T-helper 17 cell (primary cell): ENCODE results near the gene KRT4. TPM values are rescaled to one million over a fixed set of nuclear protein-coding genes. Genes with fewer than 3 reads are reported as not detected.

ENCODE experiments used
- ATAC-seq: fragments of 150-1000 bp; cut with Tn5 transposase; 2 replicates; pipeline ENCODE4 v1.10.0; 2021; ENCODE audit warnings: mild to moderate bottlenecking, moderate library complexity
- DNase-seq, 3 donors: peaks; one replicate each; pipeline versions ENCODE4 v3.0.0 to v3.0.0-alpha.2; 2020 to 2021
- H3K9me3 ChIP-seq: one replicate; pipeline ENCODE4 v1.7.0; 2013; ENCODE audit warnings: low read length, mild to moderate bottlenecking; ENCODE audit not compliant: control insufficient read depth, poor library complexity, severe bottlenecking
- H3K27ac Mint-ChIP-seq: one replicate; pipeline ENCODE4 v1.8.0; 2022; ENCODE audit warnings: mild to moderate bottlenecking, moderate library complexity, mixed read lengths
- H3K27me3 Mint-ChIP-seq: one replicate; pipeline ENCODE4 v1.8.0; 2022; ENCODE audit warnings: mixed read lengths
- H3K36me3 Mint-ChIP-seq: one replicate; pipeline ENCODE4 v1.8.0; 2022; ENCODE audit warnings: low read depth, mixed read lengths
- H3K4me1 Mint-ChIP-seq: one replicate; pipeline ENCODE4 v1.8.0; 2022; ENCODE audit warnings: mild to moderate bottlenecking, mixed read lengths
- H3K4me3 Mint-ChIP-seq: one replicate; pipeline ENCODE4 v1.8.0; 2022; ENCODE audit warnings: mild to moderate bottlenecking, moderate library complexity, mixed read lengths
- total RNA-seq, 4 donors: library from RNA in 2 of 4; stranded (reverse) in 2 of 4; gene quantifications; one replicate each; pipeline ENCODE4 v1.2.3 and lab custom pipeline; 2022 to 2026

Gene KRT4
- total RNA-seq, 2 donors from 2014 or later: not detected

DNA sequence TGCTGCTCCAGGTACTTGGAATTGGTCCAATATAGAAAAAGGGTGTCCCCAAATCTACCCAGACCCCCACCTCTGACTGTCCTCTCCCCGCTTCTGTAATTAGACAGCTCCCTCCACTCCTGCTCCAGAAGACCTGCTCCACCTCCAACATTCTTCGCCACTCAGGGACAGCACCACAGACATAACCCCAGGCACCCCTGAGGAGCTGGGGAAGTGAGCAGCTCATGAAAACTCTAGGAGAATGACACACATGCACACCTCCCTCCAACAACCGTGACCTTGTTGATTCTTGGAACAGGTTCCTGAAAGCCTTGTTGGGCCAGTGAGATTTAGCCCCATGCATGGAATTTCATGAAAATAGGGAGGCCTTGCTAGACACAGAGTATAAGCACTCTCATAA is 8.2 kb downstream of the KRT4 start:
- Mint-ChIP-seq H3K36me3 (peaks cover 3% of the 10 kb centered on the region), H3K27me3 (peaks cover 59% of the 10 kb centered on the region), H3K4me1 (no peaks in the 10 kb centered on the region), H3K4me3 (no peak overlapping the region), H3K27ac (no peak overlapping the region)
- ATAC-seq (no peak), DNase-seq (no peak)
- H3K9me3 ChIP-seq: no peaks in the 10 kb centered on the region

DNA sequence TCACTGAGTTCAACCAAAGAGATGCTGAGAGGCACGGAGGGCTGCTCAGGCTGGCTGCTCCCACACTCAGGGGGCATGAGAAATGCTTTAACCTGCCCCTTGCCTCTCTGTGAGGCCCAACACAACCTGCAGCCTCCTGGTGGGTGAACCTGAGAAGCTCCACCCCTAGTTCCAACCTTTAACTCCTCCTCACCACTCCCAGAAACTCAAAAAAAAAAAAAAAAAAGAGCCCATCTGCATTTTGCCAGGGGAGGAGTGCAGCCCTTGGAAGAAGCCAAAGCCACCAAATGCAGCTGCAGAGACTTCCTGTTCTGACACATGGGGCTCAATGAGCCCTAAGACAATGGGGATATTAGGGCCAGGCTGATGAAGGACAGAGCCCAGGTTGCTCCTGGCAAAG is 8.9 kb downstream of the KRT4 start:
- Mint-ChIP-seq H3K36me3 (peaks cover 3% of the 10 kb centered on the region), H3K4me3 (no peak overlapping the region), H3K27me3 (peaks cover 60% of the 10 kb centered on the region), H3K4me1 (no peaks in the 10 kb centered on the region), H3K27ac (no peak overlapping the region)
- H3K9me3 ChIP-seq: no peaks in the 10 kb centered on the region
- DNase-seq (no peak), ATAC-seq (no peak)

DNA sequence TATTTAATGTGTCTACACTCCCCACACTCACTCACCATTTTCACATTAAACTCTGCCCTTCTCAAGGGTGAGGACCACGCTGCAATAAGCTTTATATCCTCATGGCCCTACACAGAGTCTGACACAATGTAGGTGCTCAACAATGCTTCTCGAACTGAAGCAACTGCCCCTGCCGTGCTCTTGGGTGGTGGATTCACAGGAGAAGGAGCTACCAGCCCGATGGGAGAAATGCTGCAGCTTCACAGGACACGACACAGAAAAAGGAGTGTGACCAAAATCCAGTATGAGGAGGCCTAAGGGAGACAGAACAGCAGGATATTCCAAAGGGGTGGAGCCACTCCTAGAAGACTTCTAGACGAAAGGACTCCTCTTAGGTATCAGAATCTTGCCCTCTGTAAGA is 11.5 kb downstream of the KRT4 start:
- DNase-seq (no peak), ATAC-seq (no peak)
- peaks cover 53% of the 10 kb centered on the region for H3K27me3 Mint-ChIP-seq
- H3K4me3 Mint-ChIP-seq: no peak overlapping the region
- H3K27ac Mint-ChIP-seq: no peak overlapping the region
- no peaks in the 10 kb centered on the region for H3K4me1 Mint-ChIP-seq
- H3K9me3 ChIP-seq: no peaks in the 10 kb centered on the region
- peaks cover 5% of the 10 kb centered on the region for H3K36me3 Mint-ChIP-seq

DNA sequence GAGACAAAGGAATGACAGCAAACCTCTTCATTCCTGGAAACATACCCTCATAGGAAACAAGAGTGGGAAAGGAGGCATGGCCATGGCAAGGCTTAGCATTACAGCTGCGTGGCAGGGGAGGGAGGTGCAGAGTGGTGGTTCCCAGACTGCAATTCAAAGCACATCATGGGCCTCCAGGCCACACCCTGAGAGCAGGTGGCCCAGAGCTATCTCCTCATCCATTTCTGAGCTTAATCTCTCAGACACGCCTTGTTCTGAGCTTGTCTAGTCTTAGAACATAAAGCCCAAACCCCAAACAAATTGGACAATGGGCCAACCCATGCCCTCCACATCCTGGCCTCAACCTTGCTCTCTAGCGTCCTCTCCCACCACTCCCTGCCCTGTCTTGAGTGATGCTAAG is 12.1 kb downstream of the KRT4 start:
- H3K27me3 Mint-ChIP-seq: peaks cover 47% of the 10 kb centered on the region
- no peak for ATAC-seq
- DNase-seq: no peak
- peaks cover 5% of the 10 kb centered on the region for H3K36me3 Mint-ChIP-seq
- H3K4me1 Mint-ChIP-seq: no peaks in the 10 kb centered on the region
- no peak overlapping the region for H3K4me3 Mint-ChIP-seq
- no peaks in the 10 kb centered on the region for H3K9me3 ChIP-seq
- no peak overlapping the region for H3K27ac Mint-ChIP-seq

DNA sequence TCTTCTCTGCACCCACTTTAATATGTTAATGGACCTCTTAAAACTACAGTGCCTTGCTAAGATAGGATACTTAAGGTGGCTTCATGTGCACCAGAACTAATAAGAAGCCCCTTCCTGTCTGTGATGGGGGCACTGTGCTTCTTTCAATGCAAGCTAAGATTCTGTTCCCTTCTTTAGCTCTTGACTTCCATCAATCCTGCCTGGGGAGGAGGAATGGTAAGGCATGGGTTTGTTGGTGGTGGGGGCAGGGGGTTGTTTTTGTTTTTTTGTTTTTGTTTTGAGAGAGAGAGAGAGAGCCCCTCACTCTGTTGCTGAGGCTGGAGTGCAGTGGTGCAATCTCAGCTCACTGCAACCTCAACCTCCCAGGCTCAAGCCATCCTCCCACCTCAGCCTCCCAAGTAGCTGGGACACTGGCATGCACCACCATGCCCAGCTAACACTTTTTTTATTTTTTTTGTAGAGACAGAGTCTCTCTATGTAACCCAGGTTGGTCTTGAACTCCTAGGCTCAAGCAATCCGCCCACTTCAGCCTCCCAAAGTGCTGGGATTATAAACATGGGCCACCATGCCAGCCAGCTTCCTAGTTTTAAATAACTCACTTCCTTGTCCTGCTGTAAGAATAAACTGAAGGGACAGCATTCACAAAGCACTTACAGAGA is 13.5 kb downstream of the KRT4 start:
- no peak overlapping the region for H3K27ac Mint-ChIP-seq
- DNase-seq: no peak
- peaks cover 5% of the 10 kb centered on the region for H3K36me3 Mint-ChIP-seq
- ATAC-seq: no peak
- no peak overlapping the region for H3K4me3 Mint-ChIP-seq
- no peaks in the 10 kb centered on the region for H3K9me3 ChIP-seq
- no peaks in the 10 kb centered on the region for H3K4me1 Mint-ChIP-seq
- peaks cover 42% of the 10 kb centered on the region for H3K27me3 Mint-ChIP-seq

DNA sequence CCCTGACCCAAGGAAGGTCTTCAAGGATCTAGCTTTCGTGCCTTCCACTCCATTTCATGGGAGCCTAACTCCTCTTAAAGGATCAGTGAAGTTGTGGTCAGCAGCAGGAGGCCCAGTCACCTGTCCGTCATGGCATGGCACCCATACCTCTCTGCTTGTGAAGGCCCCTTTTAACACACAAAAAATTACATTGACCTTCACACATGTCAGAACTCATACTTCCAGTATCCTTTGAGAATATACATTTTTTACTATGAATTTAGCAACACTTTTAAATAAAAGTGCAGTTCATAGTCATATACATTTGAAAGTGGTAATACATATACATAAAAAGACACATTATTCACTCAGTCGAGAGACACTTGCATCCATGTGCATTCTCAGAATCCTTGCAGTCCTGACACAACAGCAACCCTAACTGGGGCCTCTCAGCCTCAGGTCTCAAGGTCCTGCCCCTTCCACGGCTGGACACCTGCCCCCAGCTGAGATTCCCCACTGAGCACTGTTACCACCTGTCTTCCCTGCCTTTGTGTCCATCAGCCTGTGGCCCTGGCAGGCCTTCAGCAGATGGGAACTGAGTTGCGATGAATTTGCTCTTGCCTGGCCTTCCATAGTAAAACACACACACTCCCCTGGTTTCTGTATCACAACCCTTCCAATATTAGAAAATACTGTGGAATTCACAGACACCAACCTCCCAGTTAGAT is 14.3 kb downstream of the KRT4 start:
- Mint-ChIP-seq H3K4me1 (no peaks in the 10 kb centered on the region), H3K27me3 (peaks cover 43% of the 10 kb centered on the region), H3K36me3 (peaks cover 5% of the 10 kb centered on the region), H3K4me3 (no peak overlapping the region), H3K27ac (no peak overlapping the region)
- no peaks in the 10 kb centered on the region for H3K9me3 ChIP-seq
- ATAC-seq (no peak), DNase-seq (no peak)

DNA sequence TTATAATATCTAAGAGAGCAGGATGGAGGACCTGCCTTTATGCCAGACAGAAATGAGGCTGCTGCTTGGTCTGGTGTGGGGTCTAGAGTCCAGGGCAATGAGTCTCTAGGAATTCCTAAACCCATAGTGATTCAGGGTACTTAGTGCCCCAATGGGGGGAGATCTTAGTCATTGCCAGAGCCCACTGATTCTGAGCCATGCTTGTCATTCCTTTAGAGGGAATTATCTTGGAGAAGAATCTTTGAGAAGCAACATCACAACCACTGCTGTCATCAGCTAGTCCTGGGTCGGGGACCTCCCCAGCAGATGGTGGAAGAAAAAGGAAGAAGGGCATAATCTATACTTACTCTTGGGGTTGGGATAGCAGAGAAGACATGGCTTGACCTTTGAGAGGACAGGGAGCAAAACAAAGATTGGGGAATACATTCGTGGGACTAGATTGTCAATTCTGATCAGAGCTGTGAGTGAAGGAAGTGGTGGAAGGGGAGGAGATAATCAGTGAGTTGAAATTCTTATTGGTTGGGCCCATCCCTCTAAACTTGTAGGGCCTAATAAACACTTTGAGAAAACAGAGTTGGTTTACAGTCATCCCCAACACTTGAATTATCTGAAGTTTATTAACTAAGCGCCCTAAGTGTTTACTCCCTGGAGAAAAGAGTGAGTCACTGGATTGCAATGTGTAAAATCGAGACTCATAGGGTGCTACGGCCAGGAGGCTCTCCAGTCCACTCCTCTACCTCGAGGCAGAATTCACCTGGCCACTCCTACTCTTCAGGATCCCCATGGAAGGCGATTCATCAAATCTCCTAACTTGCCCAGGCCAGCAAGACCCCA is 15.0 kb downstream of the KRT4 start:
- Mint-ChIP-seq H3K27ac (no peak overlapping the region), H3K4me1 (no peaks in the 10 kb centered on the region), H3K4me3 (no peak overlapping the region), H3K36me3 (peaks cover 5% of the 10 kb centered on the region), H3K27me3 (peaks cover 46% of the 10 kb centered on the region)
- DNase-seq (no peak), ATAC-seq (no peak)
- no peaks in the 10 kb centered on the region for H3K9me3 ChIP-seq

DNA sequence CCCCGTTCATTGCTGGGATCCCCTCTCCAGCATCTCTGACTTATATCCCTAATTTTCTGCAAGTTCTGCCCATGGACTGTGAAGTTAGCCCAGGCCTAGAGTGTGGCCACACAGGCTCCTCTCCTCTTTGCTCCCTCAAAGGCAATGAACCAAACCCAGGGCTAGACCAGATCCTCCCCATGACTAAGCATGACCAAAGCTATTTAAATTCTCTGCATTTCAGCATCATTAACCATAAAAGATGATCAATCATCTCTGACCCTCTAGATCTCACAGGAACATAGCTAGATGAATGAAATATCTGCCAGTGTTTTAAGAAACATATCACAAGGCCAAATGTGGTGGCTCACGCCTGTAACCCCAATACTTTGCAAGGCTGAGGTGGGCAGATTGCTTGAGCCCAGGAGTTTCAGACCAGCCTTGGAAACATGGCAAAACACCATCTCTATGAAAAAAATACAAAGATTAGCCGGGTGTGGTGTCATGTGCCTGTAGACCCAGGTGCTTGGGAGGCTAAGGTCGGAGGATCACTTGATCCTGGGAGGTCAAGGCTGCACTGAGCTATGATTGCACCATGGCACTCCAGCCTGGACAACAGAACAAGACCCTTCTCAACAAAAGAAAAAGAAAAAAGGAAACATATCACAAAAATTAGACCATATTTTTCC is 15.8 kb downstream of the KRT4 start:
- Mint-ChIP-seq H3K27ac (no peak overlapping the region), H3K36me3 (peaks cover 4% of the 10 kb centered on the region), H3K4me1 (no peaks in the 10 kb centered on the region), H3K4me3 (no peak overlapping the region), H3K27me3 (peaks cover 49% of the 10 kb centered on the region)
- no peak for ATAC-seq
- DNase-seq: no peak
- H3K9me3 ChIP-seq: no peaks in the 10 kb centered on the region

DNA sequence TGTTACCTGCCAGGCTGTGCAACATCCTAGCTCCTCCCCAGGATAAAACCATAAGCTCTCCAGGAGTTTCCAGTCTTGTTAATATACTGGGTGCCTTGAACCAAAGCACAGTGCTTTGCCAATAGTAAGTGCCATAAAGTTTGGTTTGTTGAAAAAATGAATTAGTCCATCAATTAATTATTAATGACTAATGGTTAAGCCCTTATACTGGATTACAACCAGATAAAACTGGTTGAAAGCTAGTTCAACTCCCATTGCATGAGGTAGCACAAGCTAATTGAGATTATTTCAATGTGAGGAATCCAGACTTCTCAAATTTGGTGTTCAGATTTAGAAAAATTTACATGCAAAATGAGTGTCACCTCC is 16.4 kb downstream of the KRT4 start:
- no peaks in the 10 kb centered on the region for H3K4me1 Mint-ChIP-seq
- peaks cover 55% of the 10 kb centered on the region for H3K27me3 Mint-ChIP-seq
- H3K9me3 ChIP-seq: no peaks in the 10 kb centered on the region
- ATAC-seq (no peak), DNase-seq (no peak)
- H3K27ac Mint-ChIP-seq: no peak overlapping the region
- no peak overlapping the region for H3K4me3 Mint-ChIP-seq
- H3K36me3 Mint-ChIP-seq: peaks cover 2% of the 10 kb centered on the region

DNA sequence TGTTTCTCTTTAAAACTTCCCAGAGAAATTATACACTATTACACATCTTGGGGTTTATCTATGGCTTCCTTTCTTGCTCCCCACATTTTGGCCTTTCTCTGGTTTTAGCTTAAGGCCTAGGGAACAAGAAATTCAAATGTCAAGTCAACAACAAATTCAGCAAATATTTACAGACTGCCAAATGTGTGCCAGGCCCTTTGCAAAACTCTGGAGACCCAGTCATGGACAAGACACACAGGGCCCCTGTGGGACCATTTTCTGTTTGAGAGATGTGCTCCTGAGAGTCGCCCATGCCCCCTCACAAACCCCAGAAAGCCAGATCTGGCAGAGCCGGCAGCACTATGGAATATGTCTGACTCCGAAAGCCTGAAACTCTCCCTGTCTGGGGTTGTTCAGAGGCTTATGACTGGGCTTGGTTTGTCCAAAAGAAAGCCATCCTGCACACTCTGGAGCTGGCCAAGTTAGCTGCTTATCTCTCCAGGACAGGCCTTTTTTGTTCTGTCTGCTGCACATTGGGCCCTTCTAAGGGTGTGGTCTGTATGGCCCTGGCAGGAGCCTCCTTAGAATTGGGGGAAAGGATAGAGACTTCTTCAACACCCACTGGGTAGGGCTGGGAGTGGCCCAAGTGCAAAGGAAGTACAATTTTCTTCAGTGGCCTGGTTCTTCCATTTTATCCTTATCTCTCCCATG is 16.9 kb downstream of the KRT4 start:
- no peak for DNase-seq
- Mint-ChIP-seq H3K4me3 (no peak overlapping the region), H3K27me3 (peaks cover 61% of the 10 kb centered on the region), H3K27ac (no peak overlapping the region), H3K36me3 (peaks cover 2% of the 10 kb centered on the region), H3K4me1 (no peaks in the 10 kb centered on the region)
- ATAC-seq: no peak
- no peaks in the 10 kb centered on the region for H3K9me3 ChIP-seq

DNA sequence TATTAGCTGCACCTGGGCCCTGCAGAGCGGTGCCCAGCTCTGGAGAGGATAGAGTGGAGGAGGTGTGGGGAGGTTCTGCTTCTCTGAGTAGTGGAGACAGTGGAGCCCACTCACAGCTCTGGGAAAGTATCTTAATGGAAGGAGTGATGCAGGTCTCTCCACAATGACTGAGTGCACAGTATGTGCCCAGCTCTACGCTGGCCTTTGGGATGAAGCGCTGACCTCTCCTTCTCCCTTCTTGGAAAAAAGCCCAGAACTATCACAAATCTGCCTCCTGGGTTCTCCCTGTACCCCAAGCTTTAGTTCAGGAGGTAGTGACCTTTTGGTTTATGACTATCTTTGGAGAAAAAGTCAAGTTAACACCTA is 17.5 kb downstream of the KRT4 start:
- ATAC-seq (no peak), DNase-seq (no peak)
- H3K27ac Mint-ChIP-seq: no peak overlapping the region
- peaks cover 64% of the 10 kb centered on the region for H3K27me3 Mint-ChIP-seq
- no peaks in the 10 kb centered on the region for H3K4me1 Mint-ChIP-seq
- peaks cover 2% of the 10 kb centered on the region for H3K36me3 Mint-ChIP-seq
- H3K9me3 ChIP-seq: no peaks in the 10 kb centered on the region
- no peak overlapping the region for H3K4me3 Mint-ChIP-seq

DNA sequence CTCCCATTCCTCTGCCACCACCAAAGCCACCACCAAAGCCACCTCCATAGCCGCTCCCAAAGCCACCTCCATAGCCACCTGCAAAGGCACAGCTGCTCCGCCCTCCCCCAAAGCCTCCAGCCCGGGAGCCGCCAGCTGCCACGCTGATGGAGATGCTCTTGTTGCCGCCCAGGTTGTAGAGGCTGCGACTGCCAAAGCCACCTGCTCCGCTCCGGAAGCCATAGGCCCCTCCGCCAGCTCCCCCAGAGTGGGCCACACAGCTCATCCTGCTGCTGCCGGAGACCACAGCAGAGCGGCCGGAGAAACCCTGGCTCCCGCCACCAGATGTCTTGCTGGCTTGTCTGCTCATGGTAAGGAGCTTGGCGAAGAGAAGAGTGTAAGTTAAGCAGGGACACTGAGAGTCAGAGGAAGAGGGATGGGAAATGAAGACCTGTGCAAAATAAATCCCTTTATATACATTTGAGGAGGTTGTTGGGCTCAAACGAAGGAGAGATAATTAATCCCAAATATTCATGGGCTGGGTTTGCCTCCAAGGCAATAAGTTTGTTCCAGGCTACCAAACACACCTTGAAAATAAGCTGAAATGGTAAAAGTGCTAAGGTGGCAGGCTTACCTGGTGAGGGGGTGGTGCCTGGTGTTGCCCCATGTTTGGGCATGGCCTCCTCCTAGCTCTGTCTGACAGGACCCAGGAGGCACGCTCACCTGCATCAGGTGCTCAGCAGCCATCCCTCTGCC is 18.1 kb downstream of the KRT4 start, which contains the start of gene KRT3:
KRT3 (minus strand) TSS at position 424 of the 735 bp plus-strand sequence; CDS start at position 349, 75 bp downstream.
- Mint-ChIP-seq H3K27me3 (peaks cover 61% of the 10 kb centered on the region), H3K4me1 (no peaks in the 10 kb centered on the region), H3K4me3 (no peak within 1 kb of the TSS), H3K27ac (no peak within 1 kb of the TSS), H3K36me3 (peaks cover 2% of the 10 kb centered on the region)
- H3K9me3 ChIP-seq: no peaks in the 10 kb centered on the region
- DNase-seq (no peak), ATAC-seq (no peak)
